H1 (cell line): Measurements from ENCODE around the gene KCTD15. TPM values are rescaled to one million over a fixed set of nuclear protein-coding genes. Genes with fewer than 3 reads are reported as not detected.

Experiments
- CEBPB ChIP-seq: IDR thresholded peaks from 2 replicates; pipeline ENCODE4 v1.6.1; 2012; ENCODE audit warnings: low read depth, low read length
- KDM4A ChIP-seq: IDR thresholded peaks from one replicate; pipeline ENCODE4 v1.7.1; 2012; ENCODE audit warnings: low read depth, mild to moderate bottlenecking, moderate library complexity, low read length, inconsistent platforms; ENCODE audit not compliant: severe bottlenecking
- NANOG ChIP-seq: IDR thresholded peaks from 2 replicates; pipeline ENCODE4 v1.6.1; 2011; ENCODE audit warnings: low read length, low read depth, mild to moderate bottlenecking, inconsistent platforms; ENCODE audit not compliant: insufficient read depth, poor library complexity, severe bottlenecking
- SUZ12 ChIP-seq: fragments of 200-600 bp; sonication (generic); IDR thresholded peaks from 2 replicates; pipeline ENCODE4 v1.6.1; 2012; ENCODE audit warnings: mild to moderate bottlenecking, inconsistent platforms, low read length, moderate library complexity, mixed read lengths
- TBP ChIP-seq: IDR thresholded peaks from 2 replicates; pipeline ENCODE4 v1.6.1; 2011; ENCODE audit warnings: low read depth, low read length, improper control_type of control experiment
- polyA plus RNA-seq, 7 experiments: library from polyadenylated mRNA; depleted of rRNA in 3 of 7; stranded (reverse) in 5 of 7; unstranded in 2 of 7; fragments of >200 nt in 5 of 7; fragments of 200-250 nt in 2 of 7; gene quantifications; 1 replicate in 5 of 7; 2 replicates in 1 of 7; 4 replicates in 1 of 7; pipeline versions ENCODE4 v1.2.1 to v1.2.3, GENCODE V29; 2011 to 2013; ENCODE audit warnings: missing spikeins in 2 of 7, mixed read lengths in 2 of 7
- total RNA-seq: library from RNA; stranded (reverse); fragmentation: NEBNext Ultra II Directional; extraction: Animal tissue kit (Norgen Biotek cat#: 25700); gene quantifications from 2 replicates; pipeline ENCODE4 v1.2.1, GENCODE V29; 2021
- TF ChIP-seq, protein P1 (sequence below): IDR thresholded peaks from 2 replicates; pipeline ENCODE4 v1.6.1; 2012; ENCODE audit warnings: low read length, inconsistent platforms

KCTD15 gene
- total and polyA plus RNA-seq, 2 of the 8 experiments (the other 6 are each of a cell fraction or from before 2014, with no cell fraction given), result 25.1 to 27.0 TPM

DNA sequence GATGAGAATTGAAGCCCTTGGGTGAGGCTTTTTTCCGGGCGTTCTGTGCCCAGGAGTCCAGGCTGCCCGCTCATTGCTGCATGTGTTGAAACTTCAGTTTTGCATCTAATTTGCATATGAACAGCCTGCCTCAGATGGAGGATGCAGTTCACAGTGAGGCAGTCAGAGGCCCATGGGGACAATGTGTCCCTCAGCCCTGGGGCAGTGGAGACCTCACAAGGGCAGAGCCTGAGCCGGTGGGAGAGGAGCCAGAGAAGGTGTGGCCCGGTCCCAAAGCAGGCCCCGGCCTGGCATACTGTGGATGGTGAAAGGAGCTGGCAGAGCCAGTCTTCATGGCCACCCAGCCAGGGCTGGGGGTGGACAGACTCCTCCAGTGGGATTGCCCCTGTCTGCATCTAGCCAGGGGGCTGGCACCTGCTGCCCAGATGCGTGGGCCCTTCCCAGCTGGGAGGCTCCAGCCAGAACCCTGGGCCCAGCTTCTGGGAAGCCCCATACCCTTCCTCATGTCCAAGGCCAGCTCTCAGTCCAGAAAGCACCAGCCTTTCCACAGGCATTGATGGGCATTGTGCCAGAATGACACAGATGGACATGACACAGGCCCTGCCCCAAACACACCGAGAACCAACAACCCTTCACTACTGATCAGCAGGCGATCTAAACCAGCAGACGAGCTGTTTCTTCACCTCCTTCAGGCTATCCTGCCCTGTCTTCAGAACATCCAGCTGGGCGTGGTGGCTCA, 32.9 kb upstream of the KCTD15 start (continued):
- TF ChIP-seq KDM4A, result no peak
- no peak for TF ChIP-seq TBP
- TF ChIP-seq NANOG, result no peak
- TF ChIP-seq SUZ12, result no peak
- TF ChIP-seq CEBPB, result no peak
- TF ChIP-seq, protein P1, sequence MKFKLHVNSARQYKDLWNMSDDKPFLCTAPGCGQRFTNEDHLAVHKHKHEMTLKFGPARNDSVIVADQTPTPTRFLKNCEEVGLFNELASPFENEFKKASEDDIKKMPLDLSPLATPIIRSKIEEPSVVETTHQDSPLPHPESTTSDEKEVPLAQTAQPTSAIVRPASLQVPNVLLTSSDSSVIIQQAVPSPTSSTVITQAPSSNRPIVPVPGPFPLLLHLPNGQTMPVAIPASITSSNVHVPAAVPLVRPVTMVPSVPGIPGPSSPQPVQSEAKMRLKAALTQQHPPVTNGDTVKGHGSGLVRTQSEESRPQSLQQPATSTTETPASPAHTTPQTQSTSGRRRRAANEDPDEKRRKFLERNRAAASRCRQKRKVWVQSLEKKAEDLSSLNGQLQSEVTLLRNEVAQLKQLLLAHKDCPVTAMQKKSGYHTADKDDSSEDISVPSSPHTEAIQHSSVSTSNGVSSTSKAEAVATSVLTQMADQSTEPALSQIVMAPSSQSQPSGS, result no peak
